ENCODE data around the gene ASPG. TPM values are rescaled to one million over a fixed set of nuclear protein-coding genes. Genes with fewer than 3 reads are reported as not detected.

The ASPG gene
- total RNA-seq, 1 donor from 2014 or later = 4.7 TPM

DNA sequence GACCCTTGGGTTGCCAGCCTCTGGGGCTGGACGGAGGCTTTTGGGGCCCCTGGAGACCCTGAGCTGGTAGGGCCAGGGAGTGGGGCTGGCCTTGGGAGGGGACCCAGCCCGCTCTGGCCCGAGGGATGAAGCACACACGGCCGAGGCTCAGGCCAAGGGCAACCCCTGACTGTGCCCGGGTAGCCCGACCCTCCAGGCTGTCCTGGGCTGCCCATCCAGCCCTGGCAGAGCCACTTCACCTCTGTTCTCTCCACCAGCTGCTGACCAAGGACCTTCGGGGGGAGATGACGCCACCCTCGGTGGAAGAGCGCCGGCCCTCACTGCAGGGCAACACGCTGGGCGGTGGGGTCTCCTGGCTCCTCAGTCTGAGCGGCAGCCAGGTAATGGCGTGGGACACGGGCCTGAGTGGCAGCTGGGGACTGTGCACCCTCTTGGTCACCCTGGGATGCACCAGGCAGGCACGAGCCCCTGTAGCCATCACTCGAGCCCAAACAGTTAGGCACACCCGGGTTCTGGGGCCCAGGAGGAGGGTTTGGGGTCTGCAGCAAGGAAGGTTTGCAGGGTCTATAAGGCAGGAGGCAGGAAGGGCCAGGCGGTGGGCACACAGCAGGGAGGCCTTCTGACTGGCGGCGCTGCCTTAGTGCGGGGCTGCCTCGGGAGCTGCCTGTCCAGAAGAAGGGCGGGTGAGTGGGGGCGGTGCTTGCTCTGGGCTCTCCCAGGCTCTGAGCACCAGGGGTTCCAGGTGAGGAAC is 19.7 kb downstream of the ASPG start:
- DNase-seq (ENCODE audit: low spot score) = no peak

DNA sequence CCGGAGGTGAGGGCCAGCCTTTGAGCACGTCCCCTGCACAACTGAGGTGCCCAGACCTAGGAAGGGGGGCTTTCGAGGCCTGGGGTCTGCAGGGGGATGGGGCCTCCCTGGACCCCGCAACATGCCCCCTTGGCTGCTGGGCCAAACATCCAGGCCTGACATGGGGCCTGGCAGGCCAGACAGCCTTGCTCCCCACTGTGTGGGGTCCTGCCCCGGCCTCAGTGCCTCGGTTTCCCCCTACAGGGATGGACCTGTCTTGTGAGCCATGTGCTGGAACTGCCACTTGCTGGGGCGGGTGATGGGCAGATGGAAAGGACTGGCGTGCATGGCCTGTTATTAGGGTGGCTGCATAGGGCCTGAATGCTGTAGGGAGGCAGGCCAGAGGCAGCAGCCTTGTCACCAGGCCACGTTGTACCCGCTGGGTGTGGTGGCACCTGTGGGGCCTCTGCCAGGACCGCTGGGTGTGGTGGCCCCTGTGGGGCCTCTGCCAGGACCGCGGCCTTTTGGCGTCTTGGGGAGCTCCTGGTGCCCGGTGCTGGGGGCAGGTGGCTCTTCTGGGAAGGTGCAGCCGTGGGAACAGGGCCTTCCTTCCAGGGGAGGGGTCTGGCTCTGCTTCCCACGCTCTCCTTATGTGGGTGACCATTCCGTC is 20.4 kb downstream of the ASPG start:
- no peak for DNase-seq (ENCODE audit: low spot score)

DNA sequence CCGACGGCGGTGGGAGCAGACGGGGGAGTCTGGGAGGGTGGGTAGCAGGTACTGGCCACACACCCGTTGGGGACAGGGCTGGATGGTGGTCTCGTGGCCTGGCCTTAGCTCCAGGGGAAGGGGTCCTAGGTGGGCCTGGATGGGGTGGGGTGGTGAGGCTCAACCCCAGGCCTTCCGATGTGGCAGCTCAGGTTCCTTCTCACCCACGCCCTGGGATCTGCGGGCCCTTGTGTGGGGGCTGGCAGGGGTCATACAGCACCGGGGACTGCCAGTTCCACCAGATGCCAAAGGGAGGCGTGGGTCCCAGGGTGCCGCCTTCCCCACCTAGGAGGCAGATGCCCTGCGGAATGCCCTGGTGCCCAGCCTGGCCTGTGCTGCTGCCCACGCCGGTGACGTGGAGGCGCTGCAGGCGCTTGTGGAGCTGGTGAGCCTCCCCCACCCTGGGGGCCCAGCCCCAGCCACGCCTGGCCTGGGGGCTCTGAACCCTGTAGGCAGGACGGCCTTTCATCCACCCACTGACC is 21.0 kb downstream of the ASPG start:
- DNase-seq (ENCODE audit: low spot score) = no peak

DNA sequence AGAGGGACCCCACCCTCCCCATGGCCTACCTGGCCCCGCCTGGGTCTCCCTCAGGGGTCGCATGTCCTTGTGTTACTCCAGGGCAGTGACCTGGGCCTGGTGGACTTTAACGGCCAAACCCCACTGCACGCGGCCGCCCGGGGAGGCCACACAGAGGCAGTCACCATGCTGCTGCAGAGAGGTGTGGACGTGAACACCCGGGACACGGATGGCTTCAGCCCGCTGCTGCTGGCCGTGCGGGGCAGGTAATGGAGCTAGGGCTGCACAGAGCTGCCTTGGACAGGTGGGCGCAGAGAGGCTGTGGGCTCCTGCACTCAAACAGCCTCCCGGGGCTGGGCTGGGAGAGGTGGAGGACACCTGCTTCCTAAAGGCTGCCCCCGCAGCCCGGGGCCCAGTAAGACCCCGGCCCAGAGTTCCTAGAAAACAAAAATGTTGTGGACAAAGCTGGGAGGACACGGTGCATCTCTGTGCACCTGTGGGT is 21.6 kb downstream of the ASPG start:
- no peak for DNase-seq (ENCODE audit: low spot score)

DNA sequence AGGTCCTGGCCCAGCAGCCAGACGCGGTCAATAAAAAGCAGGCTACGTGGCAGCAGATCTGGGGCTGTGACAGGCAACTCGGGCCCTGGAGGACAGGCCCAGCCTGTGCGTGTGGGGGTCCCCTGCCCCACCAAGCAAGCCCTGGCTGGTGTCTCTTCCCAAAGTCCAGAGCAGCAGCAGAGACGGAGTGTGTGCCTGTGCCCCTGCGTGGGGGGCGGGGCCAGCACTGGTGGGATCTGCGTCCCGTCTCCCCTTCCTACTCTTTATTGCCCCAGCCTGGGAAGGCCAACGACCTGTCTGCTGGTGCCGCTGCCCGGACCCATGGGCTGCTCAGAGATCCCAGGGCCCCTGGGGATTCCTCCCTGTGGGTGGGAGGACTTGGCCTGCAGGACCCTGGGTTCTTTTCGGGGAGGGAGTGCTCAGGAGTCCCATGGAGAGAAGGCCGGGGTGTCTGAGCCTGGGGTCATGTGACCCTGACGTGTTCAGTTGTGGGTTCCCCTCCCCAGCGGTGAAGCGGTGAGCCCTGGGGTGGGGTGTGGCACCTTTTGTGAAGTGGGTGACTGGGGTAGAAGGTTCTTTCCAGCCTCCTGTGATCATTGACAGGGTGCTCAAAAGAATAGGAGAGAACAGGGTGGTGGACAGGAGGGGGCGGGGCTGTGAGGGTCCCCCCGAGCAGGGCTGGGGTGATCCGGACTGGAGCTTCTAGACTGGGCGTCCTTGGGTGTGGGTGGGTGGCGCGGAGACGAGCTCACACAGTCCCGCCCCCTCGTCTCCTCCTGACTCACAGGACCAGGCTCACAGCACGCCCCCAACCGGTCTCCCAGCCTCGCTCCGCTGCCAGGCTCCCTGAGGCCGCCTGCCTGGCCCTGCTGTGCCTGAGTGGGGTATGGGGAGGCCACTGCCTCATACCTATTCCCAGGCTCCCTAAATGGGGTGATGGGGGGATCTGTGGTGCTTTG is 22.4 kb downstream of the ASPG start:
- DNase-seq (ENCODE audit: low spot score) = no peak

DNA sequence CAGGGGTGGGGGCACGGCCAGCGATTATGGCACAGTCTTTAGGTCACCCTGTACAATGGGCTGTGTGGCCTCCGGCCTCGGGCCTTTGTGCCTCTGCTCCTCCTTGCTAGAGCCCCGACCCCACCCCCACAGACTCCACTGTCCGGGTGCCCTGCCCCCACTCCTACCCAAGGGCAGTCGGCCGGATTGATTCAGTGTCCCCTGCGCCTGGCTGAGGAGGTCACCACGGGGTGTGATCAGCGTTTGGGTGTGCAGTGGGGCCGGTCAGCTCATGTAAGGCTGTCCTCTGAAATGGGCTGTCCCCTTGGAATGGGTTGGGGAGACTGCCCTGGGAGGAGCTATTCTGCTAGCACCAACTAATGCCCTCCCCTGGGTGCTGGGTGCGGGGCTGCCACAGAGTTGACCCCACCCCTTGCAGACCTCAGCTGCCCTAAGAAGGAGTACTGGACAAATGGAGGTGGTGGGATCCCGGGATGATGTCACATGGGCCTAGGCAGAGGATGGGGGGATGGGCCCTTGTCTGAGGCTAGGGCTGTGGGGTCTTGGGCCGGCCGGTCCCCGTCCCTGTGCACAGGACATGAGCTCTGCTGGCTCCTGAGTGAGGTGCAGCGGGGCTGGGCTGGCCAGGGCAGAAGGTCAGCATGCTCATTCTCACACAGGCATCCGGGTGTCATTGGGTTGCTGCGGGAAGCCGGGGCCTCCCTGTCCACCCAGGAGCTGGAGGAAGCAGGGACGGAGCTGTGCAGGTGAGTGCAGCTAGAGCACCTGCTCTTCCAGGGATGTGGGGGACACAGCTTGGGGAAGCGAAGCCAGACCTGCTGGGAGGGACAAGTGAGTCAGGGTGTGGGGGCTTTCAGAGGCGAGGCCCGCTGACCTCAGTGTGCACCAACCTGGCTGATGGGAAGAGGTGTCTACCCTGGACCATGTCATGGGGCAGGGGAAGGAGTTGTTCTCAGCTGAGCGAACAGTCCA is 23.4 kb downstream of the ASPG start:
- DNase-seq (ENCODE audit: low spot score) = no peak

DNA sequence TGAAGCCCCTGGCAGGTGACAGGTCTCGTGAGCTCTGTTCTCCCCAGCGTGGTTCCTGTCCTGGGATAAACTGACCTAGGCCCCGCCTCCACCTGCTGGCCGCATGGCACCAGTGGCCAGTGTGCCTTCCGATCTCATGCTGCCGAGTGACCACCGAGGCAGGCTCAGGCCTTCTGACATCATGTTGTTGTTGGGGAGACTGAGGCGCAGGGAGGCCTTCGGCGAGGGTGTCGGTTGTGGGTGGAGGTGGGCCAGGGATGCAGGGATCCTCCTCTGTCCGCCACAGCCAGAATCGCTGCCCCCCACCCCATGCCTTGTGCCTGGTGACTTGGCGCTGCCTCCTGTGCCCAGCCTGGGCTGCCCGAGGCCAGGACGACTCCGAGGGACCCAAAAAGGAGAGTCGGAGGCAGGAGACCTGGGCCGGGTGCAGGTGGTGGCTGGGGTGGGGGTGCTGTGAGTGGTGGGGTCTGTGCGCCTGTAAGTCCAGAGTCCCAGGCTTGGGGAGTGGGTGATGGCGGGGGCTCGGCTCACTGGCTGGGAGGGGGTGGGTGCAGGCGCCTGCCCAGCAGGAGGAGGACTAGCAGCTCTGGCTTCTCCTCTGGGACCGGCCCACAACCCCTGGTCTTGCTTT is 24.3 kb downstream of the ASPG start:
- DNase-seq (ENCODE audit: low spot score) = no peak

DNA sequence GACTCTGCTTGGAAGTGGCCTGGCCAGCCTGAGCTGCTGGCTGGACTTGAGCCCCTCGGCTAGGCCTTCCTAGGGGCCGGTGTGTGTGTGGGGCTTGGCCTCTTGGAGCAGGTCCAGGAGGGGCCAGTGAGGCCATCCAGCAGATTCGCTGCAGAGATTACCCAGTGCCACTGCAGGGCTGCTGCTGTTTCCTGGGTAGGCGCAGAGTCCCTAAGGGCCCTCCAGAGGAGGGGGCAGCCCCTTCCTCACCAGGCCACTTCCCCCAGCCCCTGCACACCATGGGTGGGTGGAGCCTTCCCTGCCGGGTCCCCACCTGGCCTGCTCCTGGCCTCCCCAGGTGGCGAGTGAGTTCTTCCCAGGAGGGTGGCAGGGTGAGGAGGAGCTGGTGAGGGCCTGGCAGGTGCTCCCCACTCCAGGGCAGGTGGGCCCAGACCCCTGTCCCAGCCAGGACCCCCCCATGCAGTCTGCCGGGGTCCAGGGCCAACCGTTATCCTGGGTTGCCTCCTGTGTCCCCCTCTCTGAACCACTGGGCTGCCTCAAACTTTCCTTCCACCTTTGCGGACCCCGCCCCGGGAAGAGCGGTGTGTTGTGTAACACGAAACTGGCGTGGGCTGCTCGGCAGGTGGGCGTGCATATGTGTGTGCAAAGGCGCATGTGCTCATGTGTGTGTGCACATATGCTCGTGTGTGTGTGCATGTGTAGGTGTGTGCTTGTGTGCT is 25.1 kb downstream of the ASPG start:
- DNase-seq (ENCODE audit: low spot score) = no peak

DNA sequence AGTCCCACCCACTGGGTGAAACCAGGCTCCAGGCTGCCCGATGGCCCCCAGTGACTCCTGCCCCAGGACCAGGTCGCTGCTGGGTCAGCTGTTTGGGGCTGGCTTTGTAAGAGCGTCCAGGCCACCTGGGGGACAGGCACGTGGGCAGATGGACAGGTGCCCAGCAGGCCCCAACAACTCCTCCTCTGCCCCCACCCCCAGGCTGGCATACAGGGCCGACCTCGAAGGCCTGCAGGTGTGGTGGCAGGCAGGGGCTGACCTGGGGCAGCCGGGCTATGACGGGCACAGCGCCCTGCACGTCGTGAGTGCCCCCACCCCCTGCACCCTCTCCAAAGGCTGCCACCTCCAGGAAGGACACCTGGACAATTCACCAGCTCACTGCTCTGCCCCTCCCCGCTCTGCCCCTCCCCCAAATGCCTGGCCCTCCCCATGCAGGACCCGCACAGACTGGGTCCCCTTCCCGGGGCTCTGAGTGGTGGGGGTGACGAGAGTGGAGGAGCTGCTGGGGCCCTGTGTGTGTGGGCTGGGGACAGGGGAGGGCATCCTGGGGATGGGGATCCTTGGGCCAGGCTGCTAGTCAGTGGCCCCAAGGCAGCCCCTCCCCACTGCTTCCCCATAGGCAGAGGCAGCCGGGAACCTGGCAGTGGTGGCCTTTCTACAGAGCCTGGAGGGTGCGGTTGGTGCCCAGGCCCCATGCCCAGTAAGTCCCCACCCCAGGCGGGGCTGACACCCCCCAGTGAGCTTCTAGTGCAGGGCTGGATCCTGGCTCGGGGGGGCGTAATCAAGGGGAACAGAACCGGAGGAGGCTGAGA is 26.0 kb downstream of the ASPG start:
- no peak for DNase-seq (ENCODE audit: low spot score)

DNA sequence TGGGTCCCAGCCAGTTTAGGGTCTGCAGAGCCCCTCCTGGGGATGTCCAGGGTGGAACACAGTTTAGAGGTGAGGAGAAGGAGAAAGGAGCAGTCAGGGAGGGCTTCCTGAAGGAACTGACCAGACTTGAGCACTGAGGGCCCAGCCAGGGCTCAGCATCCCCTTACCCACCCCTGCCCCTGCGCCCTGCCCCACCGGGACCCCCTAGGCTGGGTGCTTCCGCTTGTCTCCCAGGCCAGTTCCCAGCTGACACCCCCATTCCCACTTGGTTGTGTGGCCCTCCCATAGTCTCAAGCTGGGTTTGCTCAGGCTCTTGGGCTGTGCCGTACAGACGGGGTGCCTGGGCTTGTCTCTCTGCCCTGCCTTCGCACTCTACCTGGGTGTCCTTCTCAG is 26.6 kb downstream of the ASPG start:
- DNase-seq (ENCODE audit: low spot score) = no peak

DNA sequence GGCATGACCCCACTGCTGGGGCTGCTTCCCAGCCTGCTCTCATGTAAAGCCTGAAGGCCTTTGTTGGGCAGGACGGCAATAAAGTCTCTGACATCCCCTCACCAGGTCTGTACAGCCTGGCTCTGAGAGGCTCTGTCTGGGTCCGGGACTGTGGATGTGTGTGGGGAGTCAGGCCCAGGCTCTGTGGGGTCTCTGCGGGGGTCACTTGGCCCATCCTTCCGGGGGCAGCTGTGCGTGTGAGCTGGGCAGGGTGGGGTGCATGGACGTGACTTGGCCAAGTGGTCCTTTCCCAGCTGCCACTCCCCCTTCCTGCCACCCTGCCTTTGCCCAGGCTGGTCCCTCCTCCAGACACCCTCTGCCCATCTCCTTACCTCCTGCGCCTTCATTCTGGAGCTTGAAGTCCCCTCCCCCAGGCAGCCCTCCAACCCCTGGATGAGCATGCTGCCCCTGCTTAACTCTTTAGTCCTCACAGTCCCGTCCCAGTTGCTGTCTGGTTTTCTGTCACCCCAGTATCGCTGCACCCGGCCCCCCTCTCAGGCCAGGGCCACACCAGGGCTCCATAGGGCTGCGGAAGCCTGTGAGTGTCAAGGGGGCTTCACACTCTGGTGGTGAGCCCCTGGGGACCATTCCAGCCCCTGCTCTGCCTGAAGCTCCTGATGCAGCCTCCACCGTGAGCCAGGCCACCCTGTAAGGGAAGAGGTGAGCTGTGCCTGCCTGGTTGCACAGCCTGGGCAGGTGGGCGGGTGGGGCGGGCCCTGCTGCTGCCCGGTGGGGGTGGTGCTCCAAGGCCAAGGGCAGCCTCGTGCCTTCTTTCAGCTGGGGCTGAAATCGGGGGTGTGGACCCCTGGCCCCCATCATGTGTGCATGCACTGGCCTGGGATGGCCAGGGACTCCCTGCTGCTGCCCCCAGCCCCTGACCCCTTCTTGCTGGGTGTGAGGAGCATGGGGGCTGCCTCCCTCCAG is 27.4 kb downstream of the ASPG start:
- no peak for DNase-seq (ENCODE audit: low spot score)

DNA sequence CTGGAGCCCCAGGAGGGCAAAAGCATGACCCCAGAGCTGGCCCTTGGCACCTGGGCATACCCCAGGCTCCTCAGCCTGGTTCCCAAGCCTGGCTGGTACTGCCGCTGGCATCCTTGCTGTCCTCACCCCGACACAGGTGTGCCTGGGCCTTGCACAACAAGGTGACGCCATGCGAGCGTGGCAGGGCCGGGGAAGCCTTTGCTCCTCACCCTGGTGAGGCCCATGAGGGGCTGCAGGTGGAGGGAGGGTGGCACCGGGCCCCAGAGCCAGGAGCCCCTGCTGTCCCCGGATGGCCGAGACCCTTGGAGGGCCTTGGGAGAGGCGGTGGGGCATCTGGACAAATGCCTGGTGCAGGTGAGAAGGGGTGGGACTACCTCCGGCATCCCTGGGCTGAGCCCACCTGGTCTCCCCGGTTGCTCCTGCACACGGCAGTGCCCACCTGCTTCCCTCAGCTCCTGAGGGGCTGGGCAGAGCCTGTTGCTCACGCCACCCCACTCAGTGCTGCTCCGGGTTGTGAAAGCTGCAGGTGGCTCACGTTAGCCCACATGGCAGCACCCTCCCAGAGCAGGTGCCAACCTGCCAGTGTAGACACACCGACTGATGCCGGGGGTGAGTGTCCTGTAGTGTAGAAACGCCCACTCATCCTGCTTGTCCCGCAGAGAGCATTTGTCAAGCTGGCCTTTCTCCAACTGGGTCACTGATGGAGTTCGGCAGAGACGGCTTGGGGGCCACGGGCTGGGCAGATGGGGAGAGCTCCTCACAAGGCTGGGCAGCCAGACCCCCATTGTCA is 28.3 kb downstream of the ASPG start:
- no peak for DNase-seq (ENCODE audit: low spot score)

DNA sequence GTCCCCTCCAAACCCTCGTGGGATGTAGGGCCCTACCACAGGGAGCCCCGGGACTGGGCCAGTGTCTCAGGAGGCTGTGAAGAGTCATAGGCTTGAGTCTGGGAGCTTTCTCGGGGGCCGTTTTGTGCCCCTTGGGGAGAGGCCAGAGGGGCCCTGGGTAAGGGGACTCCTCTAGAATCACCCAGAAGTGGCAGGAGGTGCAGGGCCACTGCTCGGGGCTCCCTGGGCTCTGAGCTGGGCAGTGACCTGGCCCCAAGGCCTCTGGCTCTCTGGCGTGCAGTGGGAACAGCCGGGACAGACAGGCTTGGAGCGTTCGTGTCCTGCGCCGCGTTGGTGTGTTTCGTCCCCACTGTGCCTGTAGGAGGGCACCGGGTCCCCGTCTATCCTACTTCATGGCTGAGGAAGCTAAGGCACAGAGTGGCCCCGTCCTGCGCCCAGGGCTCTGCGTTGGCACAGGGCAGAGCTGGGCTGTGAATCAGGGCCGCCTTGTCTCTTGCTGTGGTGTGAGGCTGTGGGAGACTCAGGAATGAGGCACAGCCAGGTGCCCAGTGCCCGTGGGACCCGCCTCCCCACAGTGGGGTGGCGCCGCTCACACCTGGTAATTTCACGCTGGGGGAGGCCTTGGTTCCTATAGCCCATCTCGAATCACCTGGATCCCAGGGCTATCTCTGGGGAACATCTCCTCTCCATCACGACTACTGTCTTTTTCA is 29.1 kb downstream of the ASPG start:
- DNase-seq (ENCODE audit: low spot score) = no peak

DNA sequence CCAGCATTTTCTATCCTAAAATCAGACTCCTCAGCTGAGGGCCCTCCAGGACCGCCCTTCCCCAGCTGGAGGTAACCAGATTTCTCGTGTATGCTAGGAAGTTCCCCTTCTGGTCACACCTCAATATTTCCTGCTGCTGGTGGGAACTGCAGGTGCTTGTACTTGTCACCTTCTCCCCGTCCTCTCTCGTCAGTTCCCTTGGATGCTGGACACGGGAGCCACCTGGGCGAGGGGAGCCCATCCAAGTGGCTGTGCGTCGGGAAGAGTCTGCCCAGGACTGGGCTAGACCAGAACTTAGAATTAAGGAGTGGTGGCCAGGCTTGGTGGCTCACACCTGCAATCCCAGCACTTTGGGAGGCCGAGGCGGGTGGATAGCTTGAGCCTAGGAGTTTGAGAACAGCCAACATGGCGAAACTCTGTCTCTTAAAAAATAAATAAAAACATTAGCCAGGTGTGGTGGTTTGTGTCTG is 29.7 kb downstream of the ASPG start:
- no peak for DNase-seq (ENCODE audit: low spot score)

DNA sequence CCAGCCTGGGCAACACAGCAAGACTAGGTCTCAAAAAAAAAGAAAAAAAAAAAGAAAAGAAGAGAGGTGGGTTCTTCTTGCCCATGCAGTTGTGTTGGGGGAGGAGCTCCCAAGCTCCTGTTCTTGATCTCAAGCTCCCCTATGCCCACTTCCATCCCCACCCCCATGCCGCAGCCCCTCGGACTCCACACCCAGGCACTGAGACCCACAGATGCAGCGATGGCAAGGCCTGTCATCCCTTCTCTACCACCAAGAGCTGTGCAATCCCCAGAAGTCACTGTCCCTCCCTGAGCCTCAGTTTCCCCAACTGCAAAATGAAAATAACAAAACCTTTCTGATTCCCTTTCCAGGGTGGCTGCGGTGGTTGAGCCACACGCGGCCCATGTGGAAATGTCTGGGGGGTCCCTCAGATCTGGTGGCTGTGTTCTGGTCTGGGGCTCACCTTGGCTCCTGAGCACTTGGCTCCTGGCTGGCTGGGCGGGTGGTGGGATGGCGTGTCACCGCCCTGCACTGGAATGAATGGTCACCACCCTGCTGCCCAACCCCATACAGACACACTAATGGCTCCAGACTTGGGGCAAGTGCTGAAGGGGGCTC is 30.3 kb downstream of the ASPG start:
- no peak for DNase-seq (ENCODE audit: low spot score)

Data from mucosa of gallbladder (tissue), 1 donor.